Choroid plexus epithelial cell (primary cell): ENCODE data around the gene KCTD1.

Experiments used
- DNase-seq: peaks from one replicate; pipeline ENCODE4 v3.0.0-alpha.2; 2010; ENCODE audit warnings: low read depth
- H3K4me3 ChIP-seq: 2 replicates; pipeline ENCODE4 v1.5.1; 2011; ENCODE audit warnings: low read depth, mild to moderate bottlenecking, control low read depth, low read length, moderate library complexity
- CTCF ChIP-seq: conservative IDR thresholded peaks from 2 replicates; pipeline ENCODE4 v1.5.1; 2011; ENCODE audit warnings: low read depth, mild to moderate bottlenecking, control low read depth, inconsistent platforms, low read length, moderate library complexity

Gene KCTD1

GRCh38 chr18:26482569-26482968 lies 65.8 kb downstream of the KCTD1 start:
- DNase-seq = no peak
- H3K4me3 ChIP-seq = no peak overlapping the region
- no peak for TF ChIP-seq CTCF

GRCh38 chr18:26480897-26481795 lies 67.2 kb downstream of the KCTD1 start:
- no peak for TF ChIP-seq CTCF
- H3K4me3 ChIP-seq = no peak overlapping the region
- DNase-seq = peak; percentile 94

GRCh38 chr18:26479681-26480079 lies 68.7 kb downstream of the KCTD1 start:
- DNase-seq = no peak
- no peak for TF ChIP-seq CTCF
- H3K4me3 ChIP-seq = no peak overlapping the region

- DNase-seq = no peak
- no peak for TF ChIP-seq CTCF
- H3K4me3 ChIP-seq = no peak overlapping the region
These were observed 69.2 kb downstream of the KCTD1 start for GRCh38 chr18:26479065-26479680.

GRCh38 chr18:26477828-26478466 lies 70.4 kb downstream of the KCTD1 start:
- no peak for DNase-seq
- TF ChIP-seq CTCF = no peak
- H3K4me3 ChIP-seq = no peak overlapping the region

GRCh38 chr18:26476697-26477096 lies 71.7 kb downstream of the KCTD1 start:
- no peak for DNase-seq
- H3K4me3 ChIP-seq = no peak overlapping the region
- no peak for TF ChIP-seq CTCF
